Vagina (tissue), 2 donors: ENCODE results near the gene MAML3. TPM values are rescaled to one million over a fixed set of nuclear protein-coding genes. Genes with fewer than 3 reads are reported as not detected.

ENCODE experiments used
- DNase-seq, 2 donors: peaks; one replicate each; pipeline ENCODE4 v3.0.0-alpha.2; 2017; ENCODE audit errors: extremely low spot score in 2 of 2
- H3K27ac ChIP-seq: fragments of 200-600 bp; sonication (generic); one replicate; pipeline ENCODE4 v1.5.1; 2019
- H3K27me3 ChIP-seq: fragments of 200-600 bp; sonication (generic); one replicate; pipeline ENCODE4 v1.5.1; 2019
- H3K36me3 ChIP-seq, 2 donors: fragments of 200-600 bp; sonication (generic); one replicate each; pipeline ENCODE4 v1.5.1; 2017 to 2019
- H3K4me1 ChIP-seq: fragments of 200-600 bp; sonication (generic); one replicate; pipeline ENCODE4 v1.5.1; 2019
- H3K4me3 ChIP-seq, 2 donors: fragments of 200-600 bp; sonication (generic); 1 replicate in 1 of 2; 2 replicates in 1 of 2; pipeline ENCODE4 v1.5.1; 2016 to 2019
- H3K9me3 ChIP-seq: fragments of 200-600 bp; sonication (generic); one replicate; pipeline ENCODE4 v1.5.1; 2019
- POLR2A ChIP-seq, 2 donors: fragments of 450-650 bp; IDR thresholded peaks; one replicate each; pipeline ENCODE4 v1.6.1; 2017; ENCODE audit warnings: antibody characterized with exemption in 2 of 2, mild to moderate bottlenecking in 2 of 2, moderate library complexity in 2 of 2
- POLR2AphosphoS5 ChIP-seq, 2 donors: sonication (generic); formaldehyde crosslinking; IDR thresholded peaks; one replicate each; pipeline ENCODE4 v1.9.0; 2017; ENCODE audit warnings: antibody characterized with exemption in 2 of 2, mild to moderate bottlenecking in 2 of 2, low read depth in 1 of 2; ENCODE audit not compliant: insufficient read depth in 1 of 2
- intact Hi-C: fragments of 100-400 bp; cut with DNase I; formaldehyde crosslinking; loops from one replicate; pipeline ENCODE4 v1.15.1; 2023
- total RNA-seq: library from RNA; depleted of rRNA; stranded (reverse); fragments of >200 nt; gene quantifications from one replicate; pipeline ENCODE4 v1.2.3, GENCODE V29; 2016
- TF ChIP-seq, protein P1 (sequence below), 3 experiments: fragments of 450-650 bp in 2 of 3; fragments of 200-600 bp in 1 of 3; sonication (generic) in 1 of 3; IDR thresholded peaks; one replicate each; pipeline ENCODE4 v1.5.1; 2017 to 2019; ENCODE audit warnings: antibody characterized with exemption in 3 of 3, mild to moderate bottlenecking in 2 of 3, moderate library complexity in 2 of 3

Gene MAML3
- total RNA-seq, 1 donor from 2014 or later: 16.2 TPM

- Histone ChIP-seq H3K4me1 (peaks cover 21% of the 10 kb centered on the region), H3K4me3 (no peak overlapping the region), H3K36me3 (peaks cover 0 to 14% of the 10 kb centered on the region in 2 donors), H3K27ac (no peak overlapping the region), H3K27me3 (no peaks in the 10 kb centered on the region), H3K9me3 (no peaks in the 10 kb centered on the region)
- no peak for TF ChIP-seq POLR2AphosphoS5 (IDR thresholded peaks at IDR 0.05; ENCODE audit: insufficient read depth in 1 of 2, low read depth in 1 of 2)
- TF ChIP-seq, protein P1, sequence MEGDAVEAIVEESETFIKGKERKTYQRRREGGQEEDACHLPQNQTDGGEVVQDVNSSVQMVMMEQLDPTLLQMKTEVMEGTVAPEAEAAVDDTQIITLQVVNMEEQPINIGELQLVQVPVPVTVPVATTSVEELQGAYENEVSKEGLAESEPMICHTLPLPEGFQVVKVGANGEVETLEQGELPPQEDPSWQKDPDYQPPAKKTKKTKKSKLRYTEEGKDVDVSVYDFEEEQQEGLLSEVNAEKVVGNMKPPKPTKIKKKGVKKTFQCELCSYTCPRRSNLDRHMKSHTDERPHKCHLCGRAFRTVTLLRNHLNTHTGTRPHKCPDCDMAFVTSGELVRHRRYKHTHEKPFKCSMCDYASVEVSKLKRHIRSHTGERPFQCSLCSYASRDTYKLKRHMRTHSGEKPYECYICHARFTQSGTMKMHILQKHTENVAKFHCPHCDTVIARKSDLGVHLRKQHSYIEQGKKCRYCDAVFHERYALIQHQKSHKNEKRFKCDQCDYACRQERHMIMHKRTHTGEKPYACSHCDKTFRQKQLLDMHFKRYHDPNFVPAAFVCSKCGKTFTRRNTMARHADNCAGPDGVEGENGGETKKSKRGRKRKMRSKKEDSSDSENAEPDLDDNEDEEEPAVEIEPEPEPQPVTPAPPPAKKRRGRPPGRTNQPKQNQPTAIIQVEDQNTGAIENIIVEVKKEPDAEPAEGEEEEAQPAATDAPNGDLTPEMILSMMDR (IDR thresholded peaks at IDR 0.05): no peak
- TF ChIP-seq POLR2A (IDR thresholded peaks at IDR 0.05): no peak
- intact Hi-C loops: no loop called here
- no peak for DNase-seq
Measured at GRCh38 chr4:139682309-139682708, 471.7 kb downstream of the MAML3 start.

DNA sequence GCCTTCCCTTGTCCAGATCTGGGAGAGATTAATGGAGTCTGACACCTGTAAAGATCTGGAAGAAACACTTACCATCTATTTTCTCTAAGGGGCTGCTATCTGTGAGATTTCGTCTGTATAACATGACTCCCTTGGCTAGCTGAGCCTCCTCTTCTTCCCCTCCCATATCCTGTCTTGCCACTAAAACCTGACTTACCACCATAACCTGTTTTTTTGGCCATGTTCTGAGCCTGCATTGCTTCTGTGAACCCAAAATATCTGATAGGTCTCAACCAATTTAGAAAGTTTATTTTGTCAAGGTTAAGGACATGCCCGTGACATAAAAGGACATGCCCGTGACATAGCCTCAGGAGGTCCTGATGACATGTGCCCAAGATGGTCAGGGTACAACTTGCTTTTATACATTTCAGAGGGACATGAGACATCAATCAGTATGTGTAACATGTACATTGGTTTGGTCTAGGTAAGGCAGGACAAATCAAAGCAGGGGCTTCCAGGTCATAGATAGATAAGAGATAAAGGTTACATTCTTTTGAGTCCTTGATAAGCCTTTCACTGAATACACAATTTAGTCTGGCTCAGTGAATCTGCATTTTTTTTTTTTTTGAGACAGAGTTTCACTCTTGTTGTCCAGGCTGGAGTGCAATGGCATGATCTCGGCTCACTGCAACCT is 476.9 kb downstream of the MAML3 start:
- Histone ChIP-seq H3K9me3 (no peaks in the 10 kb centered on the region), H3K4me1 (peaks cover 28% of the 10 kb centered on the region), H3K27me3 (no peaks in the 10 kb centered on the region), H3K27ac (no peak overlapping the region), H3K4me3 (no peak overlapping the region), H3K36me3 (peaks cover 0 to 14% of the 10 kb centered on the region in 2 donors)
- DNase-seq: no peak
- TF ChIP-seq, protein P1 (IDR thresholded peaks at IDR 0.05): no peak
- TF ChIP-seq POLR2A (IDR thresholded peaks at IDR 0.05): no peak
- TF ChIP-seq POLR2AphosphoS5 (IDR thresholded peaks at IDR 0.05; ENCODE audit: insufficient read depth in 1 of 2, low read depth in 1 of 2): no peak
- intact Hi-C loops: no loop called here

DNA sequence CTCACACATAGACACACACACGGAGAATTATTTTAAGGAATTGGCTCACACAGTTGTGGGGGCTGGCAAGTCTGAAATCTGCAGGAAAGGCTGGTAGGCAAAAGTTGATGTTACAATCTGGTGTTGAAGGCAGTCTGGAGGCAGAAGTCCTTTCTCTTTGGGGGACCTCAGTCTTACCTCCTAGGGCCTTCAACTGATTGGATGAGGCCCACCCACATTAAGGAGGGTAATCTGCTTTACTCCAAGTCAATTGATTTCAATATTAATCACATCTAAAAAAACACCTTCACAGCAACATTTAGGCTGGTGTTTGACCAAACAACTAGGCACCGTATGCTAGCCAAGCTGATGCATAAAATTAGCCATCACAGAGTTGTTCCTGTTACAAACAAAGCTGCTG is 477.6 kb downstream of the MAML3 start:
- Histone ChIP-seq H3K4me3 (no peak overlapping the region), H3K27me3 (no peaks in the 10 kb centered on the region), H3K4me1 (peaks cover 24% of the 10 kb centered on the region), H3K36me3 (peaks cover 0 to 17% of the 10 kb centered on the region in 2 donors), H3K27ac (no peak overlapping the region), H3K9me3 (no peaks in the 10 kb centered on the region)
- no peak for DNase-seq
- TF ChIP-seq POLR2A (IDR thresholded peaks at IDR 0.05): no peak
- TF ChIP-seq, protein P1 (IDR thresholded peaks at IDR 0.05): no peak
- TF ChIP-seq POLR2AphosphoS5 (IDR thresholded peaks at IDR 0.05; ENCODE audit: insufficient read depth in 1 of 2, low read depth in 1 of 2): no peak
- intact Hi-C loops: no loop called here

- no peak for TF ChIP-seq POLR2AphosphoS5 (IDR thresholded peaks at IDR 0.05; ENCODE audit: insufficient read depth in 1 of 2, low read depth in 1 of 2)
- no peak for TF ChIP-seq POLR2A (IDR thresholded peaks at IDR 0.05)
- TF ChIP-seq, protein P1 (IDR thresholded peaks at IDR 0.05): no peak
- no peak overlapping the region for H3K27ac ChIP-seq
- DNase-seq: no peak
Measured at GRCh38 chr4:139675651-139676050, 478.3 kb downstream of the MAML3 start.

GRCh38 chr4:139674875-139675550 is 479.0 kb downstream of the MAML3 start:
- intact Hi-C loops: no loop called here
- Histone ChIP-seq H3K4me3 (no peak overlapping the region), H3K27me3 (no peaks in the 10 kb centered on the region), H3K4me1 (peaks cover 24% of the 10 kb centered on the region), H3K27ac (no peak overlapping the region), H3K36me3 (peaks cover 0 to 18% of the 10 kb centered on the region in 2 donors), H3K9me3 (no peaks in the 10 kb centered on the region)
- no peak for DNase-seq
- no peak for TF ChIP-seq POLR2AphosphoS5 (IDR thresholded peaks at IDR 0.05; ENCODE audit: insufficient read depth in 1 of 2, low read depth in 1 of 2)
- TF ChIP-seq, protein P1 (IDR thresholded peaks at IDR 0.05): no peak
- TF ChIP-seq POLR2A (IDR thresholded peaks at IDR 0.05): no peak

More at GRCh38 chr4:139675651-139676050, 478.3 kb downstream of the MAML3 start:
- Histone ChIP-seq H3K36me3 (peaks cover 0 to 18% of the 10 kb centered on the region in 2 donors), H3K9me3 (no peaks in the 10 kb centered on the region), H3K4me1 (peaks cover 24% of the 10 kb centered on the region), H3K4me3 (no peak overlapping the region), H3K27me3 (no peaks in the 10 kb centered on the region)
- intact Hi-C loops: no loop called here
